Activated CD8-positive, alpha-beta memory T cell treated with anti-CD3 and anti-CD28 coated beads, Interleukin-2, amount 50 U/mL, for 4 hours (primary cell): Measurements from ENCODE around the gene DMBX1.

Experiments used
- DNase-seq: peaks from one replicate; pipeline ENCODE4 v3.0.0-alpha.2; 2020

The DMBX1 gene

DNA sequence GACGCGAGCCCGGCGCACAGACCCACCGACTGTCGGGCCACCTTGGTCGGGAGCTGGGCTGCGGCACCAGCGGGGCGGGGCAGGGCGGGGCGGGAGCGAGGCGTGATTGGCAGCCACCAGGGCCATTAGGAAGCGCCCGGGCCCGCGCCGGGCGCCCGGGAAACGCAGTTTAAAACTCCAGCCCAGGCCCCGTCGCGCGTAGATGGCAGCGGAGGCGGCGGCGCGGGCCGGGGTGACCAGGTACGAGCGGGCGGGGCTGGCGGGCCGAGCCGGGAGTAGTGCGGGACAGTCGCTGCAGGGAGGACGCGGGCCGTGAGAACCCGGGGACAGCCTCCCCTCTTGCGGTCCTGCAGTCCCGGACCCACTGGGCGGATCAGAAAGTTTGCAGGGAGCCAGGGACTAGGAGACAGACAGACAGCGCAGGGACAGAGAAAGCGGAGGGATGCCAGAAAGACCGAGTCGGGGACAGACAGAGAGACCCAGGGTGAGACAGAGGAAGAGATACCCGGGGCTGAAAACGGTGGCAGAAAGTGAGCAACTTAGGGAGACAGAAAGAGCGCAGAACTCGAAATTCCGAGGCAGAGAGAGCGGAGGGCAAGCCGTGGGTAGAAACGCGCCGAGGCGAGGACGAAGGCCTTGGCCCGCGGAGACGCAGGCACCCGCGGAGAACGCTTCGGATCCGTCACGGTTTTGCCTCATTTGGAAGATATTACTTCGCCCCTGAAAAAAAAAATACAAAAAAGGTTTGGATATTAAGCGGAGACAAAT lies at the start of gene DMBX1:
DMBX1 (plus strand) TSS at position 199 of the 768 bp plus-strand sequence. CDS start 17,175 bp downstream, outside the sequence.
- DNase-seq, result no peak

DNA sequence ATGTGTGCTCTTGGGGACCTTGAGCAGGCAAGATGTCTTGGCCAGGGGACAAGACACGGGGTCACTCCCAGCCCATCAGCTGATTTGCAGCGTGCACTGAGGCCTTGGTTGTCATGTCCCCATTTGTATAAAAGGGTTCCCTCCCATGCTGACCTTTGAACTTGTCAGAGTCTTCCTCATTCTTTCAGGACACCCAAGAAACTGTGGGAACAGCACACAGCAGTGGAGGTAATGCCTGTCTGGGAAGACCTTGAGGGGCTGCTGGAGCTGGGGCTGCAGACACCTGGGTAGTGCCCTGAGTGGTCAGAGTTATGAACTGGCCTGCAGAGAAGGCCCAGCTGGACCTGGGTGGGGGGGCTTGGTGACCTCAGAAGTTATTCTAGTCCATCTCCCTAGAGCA lies 49.2 kb upstream of the DMBX1 start:
- no peak for DNase-seq

DNA sequence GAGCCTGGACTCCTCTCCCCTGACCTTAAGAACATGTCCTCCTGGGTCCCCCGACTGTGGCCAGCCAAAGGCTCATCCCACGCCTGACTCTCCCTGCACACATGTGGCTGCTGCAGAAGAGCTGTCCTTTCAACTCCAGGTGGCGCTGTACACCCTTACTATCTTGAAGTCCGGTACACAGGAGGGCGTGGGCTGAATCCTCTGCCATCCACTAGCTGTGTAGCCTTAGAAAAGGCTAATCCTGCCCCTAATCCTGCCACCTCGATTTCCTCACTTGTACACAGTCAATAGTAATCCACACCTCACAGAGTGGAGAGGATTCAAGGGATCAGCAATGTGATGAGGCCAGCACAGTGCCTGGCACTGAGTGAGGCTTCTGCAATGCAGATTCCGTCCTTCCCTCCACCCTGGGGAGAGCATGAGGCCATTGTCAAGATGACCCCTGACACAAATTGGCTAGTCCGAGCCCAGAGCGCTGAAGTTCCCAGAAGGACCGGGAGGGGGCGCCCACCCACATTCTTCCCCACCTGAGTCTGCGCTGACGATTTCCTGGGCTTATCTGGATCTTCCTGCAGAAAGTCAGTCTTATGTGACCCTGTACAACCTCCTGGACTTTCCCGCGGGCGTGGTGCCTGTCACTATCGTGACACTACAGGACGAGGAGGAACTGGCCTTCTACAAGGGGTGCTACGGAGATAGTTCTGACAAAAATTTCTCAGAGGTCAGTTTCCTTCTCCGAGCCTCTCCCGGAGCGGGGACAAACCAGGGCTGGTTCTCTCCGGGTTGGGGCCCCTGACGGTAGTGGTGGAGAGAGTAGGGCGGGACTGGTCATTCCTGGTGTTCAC lies 47.1 kb upstream of the DMBX1 start:
- DNase-seq, result peak; percentile 74

- DNase-seq, result no peak
Measured at GRCh38 chr1:46444466-46444865, 45.2 kb upstream of the DMBX1 start.

DNA sequence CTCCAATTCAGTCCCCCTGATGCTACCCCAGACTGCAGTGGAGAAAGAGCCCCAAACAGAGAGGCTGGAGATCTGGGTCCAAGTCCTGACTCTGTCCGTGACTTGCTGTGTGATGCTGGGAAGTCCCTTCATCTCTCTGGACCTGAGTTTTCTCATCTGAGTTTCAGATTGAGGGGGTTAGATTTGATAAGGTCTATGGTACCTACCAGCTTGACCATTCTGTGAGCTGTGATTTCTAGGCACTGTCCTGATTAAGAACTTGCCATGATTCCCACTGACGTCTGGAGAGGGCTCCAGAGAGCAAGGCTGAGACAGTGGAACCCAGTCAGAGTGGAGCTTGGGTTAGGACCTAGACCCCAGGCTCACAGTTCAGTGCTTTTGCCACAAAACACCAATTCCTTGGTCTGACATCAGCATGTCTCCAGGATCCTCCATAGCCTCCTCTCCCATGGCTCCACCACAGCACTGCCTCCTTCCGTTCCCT lies 43.8 kb upstream of the DMBX1 start:
- DNase-seq, result no peak

DNA sequence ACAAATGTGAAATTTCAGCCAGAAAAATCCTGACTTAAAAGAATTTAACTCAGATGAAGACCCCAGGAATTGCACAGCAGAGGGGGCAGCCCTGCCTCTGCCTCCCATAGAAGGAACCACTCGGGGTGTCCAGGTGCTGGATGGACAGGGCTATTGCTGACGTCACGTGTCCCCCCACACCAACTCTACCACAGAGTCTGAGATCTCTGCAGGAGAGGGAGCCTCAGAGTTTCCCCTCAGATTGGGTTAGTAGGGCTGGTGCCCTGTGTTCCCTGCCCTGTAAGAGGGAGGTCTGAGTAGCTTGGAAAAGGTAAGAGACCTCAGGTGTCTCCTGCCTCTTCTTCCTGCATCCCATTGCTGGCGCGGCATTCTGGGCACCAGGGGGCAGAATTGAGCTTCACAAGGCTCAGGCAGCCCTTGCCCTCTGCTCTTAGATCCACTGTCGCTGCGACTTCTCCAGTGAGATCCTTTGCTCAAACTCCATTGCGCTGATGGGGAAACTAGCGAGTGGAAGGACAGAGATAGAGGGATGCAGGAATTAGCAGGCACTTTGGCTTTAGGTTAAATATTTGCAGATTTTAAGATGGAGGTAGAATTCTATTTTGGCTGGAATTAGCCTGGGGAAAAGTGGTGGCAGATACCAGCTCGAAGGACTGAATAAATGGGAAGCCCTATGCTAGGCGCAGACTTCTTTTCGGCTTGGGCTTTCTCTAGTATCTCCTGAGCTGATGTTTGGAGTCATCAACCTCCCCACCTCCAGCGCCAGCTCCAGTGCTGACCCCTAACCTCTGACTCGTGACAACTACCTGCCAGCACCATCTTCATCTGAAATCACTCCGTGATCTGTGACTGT lies 42.8 kb upstream of the DMBX1 start:
- DNase-seq, result peak; percentile 77

- DNase-seq, result no peak
Measured at GRCh38 chr1:46447499-46448108, 42.0 kb upstream of the DMBX1 start.

GRCh38 chr1:46448109-46448911 lies 41.3 kb upstream of the DMBX1 start:
- no peak for DNase-seq

- no peak for DNase-seq
Measured at GRCh38 chr1:46449223-46450159, 40.1 kb upstream of the DMBX1 start.

DNA sequence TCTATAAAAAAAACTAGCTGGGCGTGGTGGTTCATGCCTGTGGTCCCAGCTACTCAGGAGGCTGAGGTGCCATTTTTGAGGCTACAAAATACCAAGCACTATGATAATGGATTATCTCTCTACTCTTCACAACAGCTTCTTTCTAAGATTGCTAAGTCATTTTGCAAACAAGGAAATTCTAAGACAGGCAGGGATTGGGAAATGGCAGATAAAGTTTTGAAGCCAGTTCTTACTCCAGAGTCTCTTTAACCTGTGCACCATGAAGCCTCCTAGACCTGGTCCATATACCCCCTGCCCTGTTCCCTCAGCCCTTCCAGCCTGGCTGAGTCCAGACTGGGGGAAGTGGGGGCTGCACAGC lies 39.5 kb upstream of the DMBX1 start:
- DNase-seq, result no peak

GRCh38 chr1:46451948-46452930 lies 37.4 kb upstream of the DMBX1 start:
- no peak for DNase-seq

- DNase-seq, result no peak
Measured at GRCh38 chr1:46452931-46453325, 36.7 kb upstream of the DMBX1 start.

GRCh38 chr1:46453449-46453848 lies 36.2 kb upstream of the DMBX1 start:
- no peak for DNase-seq

GRCh38 chr1:46455951-46456350 lies 33.7 kb upstream of the DMBX1 start:
- no peak for DNase-seq

DNA sequence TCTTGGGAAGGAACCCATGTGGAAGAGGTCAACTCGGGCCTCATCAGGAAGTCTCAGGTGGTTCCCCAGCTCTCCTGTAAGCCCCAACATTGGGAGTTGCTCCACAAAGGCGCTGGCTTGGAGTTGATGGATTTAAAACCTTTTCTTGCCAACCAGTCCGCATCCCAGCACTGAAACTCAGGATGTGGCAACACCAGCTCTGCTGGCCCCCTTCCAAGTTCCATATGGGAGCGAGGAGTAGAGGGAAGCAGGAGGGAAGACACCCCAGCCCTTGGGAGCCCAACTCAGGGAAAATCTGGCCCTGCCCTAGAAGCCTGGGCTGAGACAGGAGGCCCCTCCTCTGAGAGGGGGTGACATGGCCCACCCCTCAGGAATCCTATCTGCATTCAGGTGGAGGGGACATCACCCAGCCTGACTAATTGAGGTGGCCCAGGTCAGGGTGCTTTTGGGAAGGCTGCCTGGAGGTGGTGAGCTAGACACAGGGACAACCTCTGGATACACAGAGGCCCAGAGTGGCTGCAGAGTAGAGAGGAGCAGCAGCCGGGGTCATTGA lies 33.1 kb upstream of the DMBX1 start:
- no peak for DNase-seq

DNA sequence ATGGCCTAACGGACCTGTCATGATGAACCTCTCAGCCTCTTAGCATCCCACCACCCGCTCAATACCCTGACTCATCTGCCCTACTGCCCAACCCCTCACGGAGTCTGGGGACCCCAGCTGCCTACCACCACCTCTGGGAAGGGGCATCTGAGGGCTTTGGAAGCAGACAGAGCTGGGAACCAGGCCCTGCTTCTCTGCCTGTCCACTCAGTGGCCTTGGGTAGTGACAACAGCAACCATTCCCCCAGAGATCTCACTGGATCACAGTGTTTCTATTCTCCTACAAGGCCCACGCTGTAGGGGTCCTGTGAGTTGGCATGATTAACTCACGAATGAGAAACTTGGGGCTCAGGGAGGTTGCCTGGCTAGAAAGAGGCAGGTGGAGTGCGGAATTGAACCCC lies 32.5 kb upstream of the DMBX1 start:
- no peak for DNase-seq

- no peak for DNase-seq
Measured at GRCh38 chr1:46458190-46458589, 31.4 kb upstream of the DMBX1 start.

GRCh38 chr1:46458846-46459245 lies 30.8 kb upstream of the DMBX1 start:
- no peak for DNase-seq

DNA sequence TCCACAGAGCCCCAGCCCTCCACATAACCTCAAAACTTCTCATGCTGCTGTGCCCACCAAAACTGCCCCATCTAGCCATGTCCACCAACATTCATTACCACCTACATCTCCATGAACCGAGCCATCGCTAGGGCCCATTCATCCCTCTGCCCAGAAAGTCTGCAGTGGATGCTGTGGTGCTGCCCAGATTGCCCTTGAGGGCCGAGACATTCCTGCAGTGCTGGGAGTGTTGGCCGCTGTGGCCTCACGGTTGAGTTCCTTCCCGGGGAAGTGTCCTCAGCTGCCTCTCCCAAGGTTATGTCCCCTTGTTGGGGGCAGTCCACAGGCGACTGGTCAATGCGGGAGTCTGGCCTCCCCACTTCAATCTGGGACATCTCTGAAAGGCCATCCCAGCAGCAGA lies 30.3 kb upstream of the DMBX1 start:
- no peak for DNase-seq
